ENCODE data around the gene SCN11A.

DNA sequence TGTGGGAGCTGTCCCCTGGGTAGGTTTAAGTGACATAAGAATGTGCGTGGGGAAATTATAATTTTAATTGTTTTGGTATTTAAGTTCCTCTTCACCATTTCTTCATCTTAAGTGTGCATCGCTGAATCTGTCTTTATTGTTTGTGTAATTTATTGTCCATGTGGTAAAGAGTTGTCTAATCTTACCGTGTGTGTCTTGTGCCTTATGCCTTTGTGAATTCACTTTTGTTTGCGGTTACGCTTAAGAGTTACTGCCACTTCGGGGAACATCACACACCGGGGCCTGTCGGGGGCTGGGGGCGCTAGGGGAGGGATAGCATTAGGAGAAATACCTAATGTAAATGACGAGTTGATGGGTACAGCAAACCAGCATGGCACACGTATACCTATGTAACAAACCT, 839 bp upstream of the SCN11A start:
- TF ChIP-seq, protein P1, sequence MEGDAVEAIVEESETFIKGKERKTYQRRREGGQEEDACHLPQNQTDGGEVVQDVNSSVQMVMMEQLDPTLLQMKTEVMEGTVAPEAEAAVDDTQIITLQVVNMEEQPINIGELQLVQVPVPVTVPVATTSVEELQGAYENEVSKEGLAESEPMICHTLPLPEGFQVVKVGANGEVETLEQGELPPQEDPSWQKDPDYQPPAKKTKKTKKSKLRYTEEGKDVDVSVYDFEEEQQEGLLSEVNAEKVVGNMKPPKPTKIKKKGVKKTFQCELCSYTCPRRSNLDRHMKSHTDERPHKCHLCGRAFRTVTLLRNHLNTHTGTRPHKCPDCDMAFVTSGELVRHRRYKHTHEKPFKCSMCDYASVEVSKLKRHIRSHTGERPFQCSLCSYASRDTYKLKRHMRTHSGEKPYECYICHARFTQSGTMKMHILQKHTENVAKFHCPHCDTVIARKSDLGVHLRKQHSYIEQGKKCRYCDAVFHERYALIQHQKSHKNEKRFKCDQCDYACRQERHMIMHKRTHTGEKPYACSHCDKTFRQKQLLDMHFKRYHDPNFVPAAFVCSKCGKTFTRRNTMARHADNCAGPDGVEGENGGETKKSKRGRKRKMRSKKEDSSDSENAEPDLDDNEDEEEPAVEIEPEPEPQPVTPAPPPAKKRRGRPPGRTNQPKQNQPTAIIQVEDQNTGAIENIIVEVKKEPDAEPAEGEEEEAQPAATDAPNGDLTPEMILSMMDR (IDR thresholded peaks at IDR 0.05), result no peak
- TF ChIP-seq POLR2A (IDR thresholded peaks at IDR 0.05), result no peak

Measured in uterus (tissue), 2 donors.